ENCODE data around the gene MED27.

MED27 gene

GRCh38 chr9:131912069-131912468 is 167.6 kb downstream of the MED27 start:
- no peaks in the 10 kb centered on the region for H3K27me3 Mint-ChIP-seq

GRCh38 chr9:131910572-131910971 is 169.1 kb downstream of the MED27 start:
- no peaks in the 10 kb centered on the region for H3K4me1 Mint-ChIP-seq (ENCODE audit: low read depth)
- no peaks in the 10 kb centered on the region for H3K9me3 Mint-ChIP-seq
- H3K27ac Mint-ChIP-seq: no peak overlapping the region
- H3K36me3 Mint-ChIP-seq (ENCODE audit: low read depth): peaks cover 15% of the 10 kb centered on the region
- no peaks in the 10 kb centered on the region for H3K27me3 Mint-ChIP-seq
- H3K4me3 Mint-ChIP-seq: no peak overlapping the region

More at GRCh38 chr9:131912069-131912468, 167.6 kb downstream of the MED27 start:
- Mint-ChIP-seq H3K4me1 (ENCODE audit: low read depth) (no peaks in the 10 kb centered on the region), H3K27ac (no peak overlapping the region), H3K36me3 (ENCODE audit: low read depth) (peaks cover 7% of the 10 kb centered on the region), H3K9me3 (no peaks in the 10 kb centered on the region), H3K4me3 (no peak overlapping the region)

- no peak overlapping the region for H3K4me3 Mint-ChIP-seq
- H3K4me1 Mint-ChIP-seq (ENCODE audit: low read depth): no peaks in the 10 kb centered on the region
- H3K36me3 Mint-ChIP-seq (ENCODE audit: low read depth): peaks cover 8% of the 10 kb centered on the region
- no peak overlapping the region for H3K27ac Mint-ChIP-seq
- no peaks in the 10 kb centered on the region for H3K9me3 Mint-ChIP-seq
- H3K27me3 Mint-ChIP-seq: no peaks in the 10 kb centered on the region
Measured at GRCh38 chr9:131905144-131905543, 174.5 kb downstream of the MED27 start.

- Mint-ChIP-seq H3K9me3 (no peaks in the 10 kb centered on the region), H3K4me1 (ENCODE audit: low read depth) (no peaks in the 10 kb centered on the region), H3K4me3 (no peak overlapping the region), H3K27ac (no peak overlapping the region), H3K27me3 (no peaks in the 10 kb centered on the region), H3K36me3 (ENCODE audit: low read depth) (no peaks in the 10 kb centered on the region)
Measured at GRCh38 chr9:131899296-131900228, 180.1 kb downstream of the MED27 start.

- Mint-ChIP-seq H3K9me3 (no peaks in the 10 kb centered on the region), H3K27ac (no peak overlapping the region)
Measured at GRCh38 chr9:131892902-131893500, 186.7 kb downstream of the MED27 start.

GRCh38 chr9:131892162-131892707 is 187.4 kb downstream of the MED27 start:
- Mint-ChIP-seq H3K36me3 (ENCODE audit: low read depth) (peaks cover 42% of the 10 kb centered on the region), H3K27me3 (no peaks in the 10 kb centered on the region), H3K4me3 (no peak overlapping the region), H3K9me3 (no peaks in the 10 kb centered on the region), H3K4me1 (ENCODE audit: low read depth) (no peaks in the 10 kb centered on the region), H3K27ac (no peak overlapping the region)

More at GRCh38 chr9:131892902-131893500, 186.7 kb downstream of the MED27 start:
- H3K4me3 Mint-ChIP-seq: no peak overlapping the region
- peaks cover 36% of the 10 kb centered on the region for H3K36me3 Mint-ChIP-seq (ENCODE audit: low read depth)
- H3K4me1 Mint-ChIP-seq (ENCODE audit: low read depth): no peaks in the 10 kb centered on the region
- no peaks in the 10 kb centered on the region for H3K27me3 Mint-ChIP-seq

GRCh38 chr9:131891598-131891997 is 188.1 kb downstream of the MED27 start:
- no peak overlapping the region for H3K4me3 Mint-ChIP-seq
- peaks cover 42% of the 10 kb centered on the region for H3K36me3 Mint-ChIP-seq (ENCODE audit: low read depth)
- no peaks in the 10 kb centered on the region for H3K9me3 Mint-ChIP-seq
- H3K27ac Mint-ChIP-seq: no peak overlapping the region
- no peaks in the 10 kb centered on the region for H3K27me3 Mint-ChIP-seq
- no peaks in the 10 kb centered on the region for H3K4me1 Mint-ChIP-seq (ENCODE audit: low read depth)

GRCh38 chr9:131889437-131890251 is 190.0 kb downstream of the MED27 start:
- Mint-ChIP-seq H3K27ac (no peak overlapping the region), H3K4me1 (ENCODE audit: low read depth) (no peaks in the 10 kb centered on the region), H3K27me3 (no peaks in the 10 kb centered on the region), H3K4me3 (no peak overlapping the region), H3K36me3 (ENCODE audit: low read depth) (peaks cover 42% of the 10 kb centered on the region), H3K9me3 (no peaks in the 10 kb centered on the region)

- Mint-ChIP-seq H3K4me3 (no peak overlapping the region), H3K9me3 (no peaks in the 10 kb centered on the region), H3K4me1 (ENCODE audit: low read depth) (no peaks in the 10 kb centered on the region), H3K36me3 (ENCODE audit: low read depth) (peaks cover 41% of the 10 kb centered on the region), H3K27ac (no peak overlapping the region), H3K27me3 (no peaks in the 10 kb centered on the region)
Measured at GRCh38 chr9:131888923-131889322, 190.7 kb downstream of the MED27 start.

GRCh38 chr9:131887680-131888079 is 192.0 kb downstream of the MED27 start:
- Mint-ChIP-seq H3K4me3 (no peak overlapping the region), H3K27me3 (no peaks in the 10 kb centered on the region), H3K27ac (no peak overlapping the region), H3K9me3 (no peaks in the 10 kb centered on the region), H3K4me1 (ENCODE audit: low read depth) (no peaks in the 10 kb centered on the region), H3K36me3 (ENCODE audit: low read depth) (peaks cover 30% of the 10 kb centered on the region)

- Mint-ChIP-seq H3K36me3 (ENCODE audit: low read depth) (peaks cover 30% of the 10 kb centered on the region), H3K27ac (no peak overlapping the region), H3K9me3 (no peaks in the 10 kb centered on the region), H3K4me3 (no peak overlapping the region), H3K27me3 (no peaks in the 10 kb centered on the region), H3K4me1 (ENCODE audit: low read depth) (no peaks in the 10 kb centered on the region)
Measured at GRCh38 chr9:131886826-131887225, 192.8 kb downstream of the MED27 start.

GRCh38 chr9:131885144-131885609 is 194.5 kb downstream of the MED27 start:
- peaks cover 20% of the 10 kb centered on the region for H3K36me3 Mint-ChIP-seq (ENCODE audit: low read depth)
- H3K27ac Mint-ChIP-seq: no peak overlapping the region
- H3K4me3 Mint-ChIP-seq: no peak overlapping the region
- H3K9me3 Mint-ChIP-seq: no peaks in the 10 kb centered on the region
- peaks cover 6% of the 10 kb centered on the region for H3K4me1 Mint-ChIP-seq (ENCODE audit: low read depth)
- H3K27me3 Mint-ChIP-seq: no peaks in the 10 kb centered on the region

- H3K27me3 Mint-ChIP-seq: no peaks in the 10 kb centered on the region
- H3K9me3 Mint-ChIP-seq: no peaks in the 10 kb centered on the region
- peaks cover 6% of the 10 kb centered on the region for H3K4me1 Mint-ChIP-seq (ENCODE audit: low read depth)
- no peak overlapping the region for H3K4me3 Mint-ChIP-seq
- peaks cover 23% of the 10 kb centered on the region for H3K36me3 Mint-ChIP-seq (ENCODE audit: low read depth)
- no peak overlapping the region for H3K27ac Mint-ChIP-seq
Measured at GRCh38 chr9:131884222-131884621, 195.4 kb downstream of the MED27 start.

GRCh38 chr9:131880833-131881583 is 198.7 kb downstream of the MED27 start:
- no peak overlapping the region for H3K4me3 Mint-ChIP-seq

More at GRCh38 chr9:131880833-131881583, 198.7 kb downstream of the MED27 start:
- H3K36me3 Mint-ChIP-seq (ENCODE audit: low read depth): peaks cover 15% of the 10 kb centered on the region
- H3K4me1 Mint-ChIP-seq (ENCODE audit: low read depth): peaks cover 18% of the 10 kb centered on the region
- no peaks in the 10 kb centered on the region for H3K27me3 Mint-ChIP-seq
- no peaks in the 10 kb centered on the region for H3K9me3 Mint-ChIP-seq
- no peak overlapping the region for H3K27ac Mint-ChIP-seq
